ENCODE results near the gene KCTD1. TPM values are rescaled to one million over a fixed set of nuclear protein-coding genes. Genes with fewer than 3 reads are reported as not detected.

The KCTD1 gene
- total and polyA plus RNA-seq, 2 of the 8 experiments (the other 6 are each of a cell fraction or from before 2014, with no cell fraction given), result 7.7 to 14.0 TPM

DNA sequence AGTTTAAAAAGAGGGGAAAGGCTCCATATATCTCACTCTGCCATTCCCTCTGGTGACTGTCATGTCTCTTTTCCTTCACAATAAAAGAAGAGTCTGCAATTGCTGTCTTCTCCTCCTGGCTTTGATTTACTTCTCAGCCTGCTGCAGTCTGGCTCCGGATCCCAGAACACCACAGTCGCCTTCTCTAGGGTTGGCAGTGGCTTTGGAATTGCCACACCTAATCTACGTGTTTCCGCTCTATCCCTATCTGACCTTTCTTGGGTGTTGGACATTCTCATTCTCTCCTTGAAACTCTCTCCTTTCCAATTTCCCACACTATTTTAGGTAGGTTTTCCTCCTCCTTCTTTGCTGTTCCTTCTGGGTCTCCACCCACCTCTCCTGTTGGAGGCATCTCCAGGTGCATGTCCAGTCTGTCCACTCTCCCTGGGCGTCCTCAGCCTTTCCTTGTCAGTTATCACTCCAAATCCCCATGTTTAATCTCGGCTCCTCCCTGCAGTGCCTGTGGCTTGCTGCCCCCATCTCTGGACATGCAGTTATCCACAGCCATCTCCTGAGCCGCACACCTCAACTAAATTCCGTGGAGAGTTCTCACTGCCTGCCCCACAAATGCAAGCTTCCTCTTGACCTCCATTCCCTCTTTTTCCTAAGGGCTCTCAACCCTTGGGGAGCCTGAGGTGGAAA lies 112.8 kb downstream of the KCTD1 start (continued):
- TF ChIP-seq, protein P1, sequence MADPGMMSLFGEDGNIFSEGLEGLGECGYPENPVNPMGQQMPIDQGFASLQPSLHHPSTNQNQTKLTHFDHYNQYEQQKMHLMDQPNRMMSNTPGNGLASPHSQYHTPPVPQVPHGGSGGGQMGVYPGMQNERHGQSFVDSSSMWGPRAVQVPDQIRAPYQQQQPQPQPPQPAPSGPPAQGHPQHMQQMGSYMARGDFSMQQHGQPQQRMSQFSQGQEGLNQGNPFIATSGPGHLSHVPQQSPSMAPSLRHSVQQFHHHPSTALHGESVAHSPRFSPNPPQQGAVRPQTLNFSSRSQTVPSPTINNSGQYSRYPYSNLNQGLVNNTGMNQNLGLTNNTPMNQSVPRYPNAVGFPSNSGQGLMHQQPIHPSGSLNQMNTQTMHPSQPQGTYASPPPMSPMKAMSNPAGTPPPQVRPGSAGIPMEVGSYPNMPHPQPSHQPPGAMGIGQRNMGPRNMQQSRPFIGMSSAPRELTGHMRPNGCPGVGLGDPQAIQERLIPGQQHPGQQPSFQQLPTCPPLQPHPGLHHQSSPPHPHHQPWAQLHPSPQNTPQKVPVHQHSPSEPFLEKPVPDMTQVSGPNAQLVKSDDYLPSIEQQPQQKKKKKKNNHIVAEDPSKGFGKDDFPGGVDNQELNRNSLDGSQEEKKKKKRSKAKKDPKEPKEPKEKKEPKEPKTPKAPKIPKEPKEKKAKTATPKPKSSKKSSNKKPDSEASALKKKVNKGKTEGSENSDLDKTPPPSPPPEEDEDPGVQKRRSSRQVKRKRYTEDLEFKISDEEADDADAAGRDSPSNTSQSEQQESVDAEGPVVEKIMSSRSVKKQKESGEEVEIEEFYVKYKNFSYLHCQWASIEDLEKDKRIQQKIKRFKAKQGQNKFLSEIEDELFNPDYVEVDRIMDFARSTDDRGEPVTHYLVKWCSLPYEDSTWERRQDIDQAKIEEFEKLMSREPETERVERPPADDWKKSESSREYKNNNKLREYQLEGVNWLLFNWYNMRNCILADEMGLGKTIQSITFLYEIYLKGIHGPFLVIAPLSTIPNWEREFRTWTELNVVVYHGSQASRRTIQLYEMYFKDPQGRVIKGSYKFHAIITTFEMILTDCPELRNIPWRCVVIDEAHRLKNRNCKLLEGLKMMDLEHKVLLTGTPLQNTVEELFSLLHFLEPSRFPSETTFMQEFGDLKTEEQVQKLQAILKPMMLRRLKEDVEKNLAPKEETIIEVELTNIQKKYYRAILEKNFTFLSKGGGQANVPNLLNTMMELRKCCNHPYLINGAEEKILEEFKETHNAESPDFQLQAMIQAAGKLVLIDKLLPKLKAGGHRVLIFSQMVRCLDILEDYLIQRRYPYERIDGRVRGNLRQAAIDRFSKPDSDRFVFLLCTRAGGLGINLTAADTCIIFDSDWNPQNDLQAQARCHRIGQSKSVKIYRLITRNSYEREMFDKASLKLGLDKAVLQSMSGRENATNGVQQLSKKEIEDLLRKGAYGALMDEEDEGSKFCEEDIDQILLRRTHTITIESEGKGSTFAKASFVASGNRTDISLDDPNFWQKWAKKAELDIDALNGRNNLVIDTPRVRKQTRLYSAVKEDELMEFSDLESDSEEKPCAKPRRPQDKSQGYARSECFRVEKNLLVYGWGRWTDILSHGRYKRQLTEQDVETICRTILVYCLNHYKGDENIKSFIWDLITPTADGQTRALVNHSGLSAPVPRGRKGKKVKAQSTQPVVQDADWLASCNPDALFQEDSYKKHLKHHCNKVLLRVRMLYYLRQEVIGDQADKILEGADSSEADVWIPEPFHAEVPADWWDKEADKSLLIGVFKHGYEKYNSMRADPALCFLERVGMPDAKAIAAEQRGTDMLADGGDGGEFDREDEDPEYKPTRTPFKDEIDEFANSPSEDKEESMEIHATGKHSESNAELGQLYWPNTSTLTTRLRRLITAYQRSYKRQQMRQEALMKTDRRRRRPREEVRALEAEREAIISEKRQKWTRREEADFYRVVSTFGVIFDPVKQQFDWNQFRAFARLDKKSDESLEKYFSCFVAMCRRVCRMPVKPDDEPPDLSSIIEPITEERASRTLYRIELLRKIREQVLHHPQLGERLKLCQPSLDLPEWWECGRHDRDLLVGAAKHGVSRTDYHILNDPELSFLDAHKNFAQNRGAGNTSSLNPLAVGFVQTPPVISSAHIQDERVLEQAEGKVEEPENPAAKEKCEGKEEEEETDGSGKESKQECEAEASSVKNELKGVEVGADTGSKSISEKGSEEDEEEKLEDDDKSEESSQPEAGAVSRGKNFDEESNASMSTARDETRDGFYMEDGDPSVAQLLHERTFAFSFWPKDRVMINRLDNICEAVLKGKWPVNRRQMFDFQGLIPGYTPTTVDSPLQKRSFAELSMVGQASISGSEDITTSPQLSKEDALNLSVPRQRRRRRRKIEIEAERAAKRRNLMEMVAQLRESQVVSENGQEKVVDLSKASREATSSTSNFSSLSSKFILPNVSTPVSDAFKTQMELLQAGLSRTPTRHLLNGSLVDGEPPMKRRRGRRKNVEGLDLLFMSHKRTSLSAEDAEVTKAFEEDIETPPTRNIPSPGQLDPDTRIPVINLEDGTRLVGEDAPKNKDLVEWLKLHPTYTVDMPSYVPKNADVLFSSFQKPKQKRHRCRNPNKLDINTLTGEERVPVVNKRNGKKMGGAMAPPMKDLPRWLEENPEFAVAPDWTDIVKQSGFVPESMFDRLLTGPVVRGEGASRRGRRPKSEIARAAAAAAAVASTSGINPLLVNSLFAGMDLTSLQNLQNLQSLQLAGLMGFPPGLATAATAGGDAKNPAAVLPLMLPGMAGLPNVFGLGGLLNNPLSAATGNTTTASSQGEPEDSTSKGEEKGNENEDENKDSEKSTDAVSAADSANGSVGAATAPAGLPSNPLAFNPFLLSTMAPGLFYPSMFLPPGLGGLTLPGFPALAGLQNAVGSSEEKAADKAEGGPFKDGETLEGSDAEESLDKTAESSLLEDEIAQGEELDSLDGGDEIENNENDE (IDR thresholded peaks at IDR 0.05; ENCODE audit: insufficient replicate concordance, low read length), result no peak
- no peak for TF ChIP-seq CREB1 (IDR thresholded peaks at IDR 0.05)
- no peak for TF ChIP-seq POU5F1 (IDR thresholded peaks at IDR 0.05; ENCODE audit: low read depth, low read length)
- TF ChIP-seq TBP (IDR thresholded peaks at IDR 0.05; ENCODE audit: low read depth, low read length), result no peak
- TF ChIP-seq USF2 (IDR thresholded peaks at IDR 0.05; ENCODE audit: low read length), result no peak
- no peak for TF ChIP-seq SIN3A (conservative IDR thresholded peaks at IDR 0.05 in 1 of 2, IDR thresholded peaks at IDR 0.05 in 1 of 2; ENCODE audit: low read depth in 1 of 2, low read length in 2 of 2)
- TF ChIP-seq TAF7 (optimal IDR thresholded peaks at IDR 0.05; ENCODE audit: borderline replicate concordance, low read depth, low read length), result no peak
- no peak for TF ChIP-seq CBX8 (IDR thresholded peaks at IDR 0.05; ENCODE audit: borderline replicate concordance, low read depth, low read length)
- no peak for TF ChIP-seq CEBPB (IDR thresholded peaks at IDR 0.05; ENCODE audit: low read depth, low read length)
- no peak for TF ChIP-seq TAF1 (IDR thresholded peaks at IDR 0.05; ENCODE audit: low read depth, low read length)

All from H1 (cell line).